Esophagus squamous epithelium (tissue), 5 donors: ENCODE data around the gene ANKS1B. TPM values are rescaled to one million over a fixed set of nuclear protein-coding genes. Genes with fewer than 3 reads are reported as not detected.

ENCODE experiments used
- DNase-seq: peaks from one replicate; lab custom pipeline; 2025; lab: John Stamatoyannopoulos, UW
- H3K27ac ChIP-seq, 4 donors: fragments of 200-600 bp; sonication (generic); one replicate each; pipeline ENCODE4 v1.5.1; 2016 to 2019; ENCODE audit warnings: mild to moderate bottlenecking in 1 of 4
- H3K27me3 ChIP-seq, 4 donors: fragments of 200-600 bp; sonication (generic); 1 replicate in 3 of 4; 2 replicates in 1 of 4; pipeline versions ENCODE4 v1.5.1 to v1.6.0; 2017 to 2021; ENCODE audit warnings: antibody characterized with exemption in 1 of 4
- H3K36me3 ChIP-seq, 3 donors: fragments of 200-600 bp; sonication (generic); one replicate each; pipeline ENCODE4 v1.5.1; 2016 to 2019
- H3K4me1 ChIP-seq, 3 donors: fragments of 200-600 bp; sonication (generic); one replicate each; pipeline ENCODE4 v1.5.1; 2017 to 2019
- H3K4me3 ChIP-seq, 4 donors: fragments of 200-600 bp; sonication (generic); 1 replicate in 3 of 4; 2 replicates in 1 of 4; pipeline ENCODE4 v1.5.1; 2016 to 2019; ENCODE audit warnings: mild to moderate bottlenecking in 2 of 4, moderate library complexity in 1 of 4
- H3K9me3 ChIP-seq, 3 donors: fragments of 200-600 bp; sonication (generic); one replicate each; pipeline ENCODE4 v1.5.1; 2016 to 2019
- CTCF ChIP-seq, 6 experiments: fragments of 450-650 bp in 4 of 6; fragments of 200-600 bp in 2 of 6; sonication (generic) in 2 of 6; IDR thresholded peaks; one replicate each; pipeline ENCODE4 v1.5.1; 2016 to 2019; ENCODE audit warnings: antibody characterized with exemption in 6 of 6, mild to moderate bottlenecking in 4 of 6, moderate library complexity in 4 of 6
- POLR2A ChIP-seq, 4 donors: fragments of 450-650 bp; IDR thresholded peaks; one replicate each; pipeline ENCODE4 v1.6.1; 2017; ENCODE audit warnings: antibody characterized with exemption in 4 of 4, mild to moderate bottlenecking in 4 of 4, moderate library complexity in 3 of 4
- WGBS, 2 donors: methylation state at CpG; one replicate each; pipeline ENCODE4 v1.1.5; 2018; 5-methylcytosine and 5-hydroxymethylcytosine counted together
- intact Hi-C: fragments of 100-400 bp; cut with DNase I; formaldehyde crosslinking; loops from one replicate; pipeline ENCODE4 v1.15.0; 2022
- total RNA-seq, 4 donors: library from RNA; depleted of rRNA; stranded (reverse); fragments of >200 nt; gene quantifications; one replicate each; pipeline ENCODE4 v1.1.0, GENCODE V29; 2016
- donor health status: DM: yes; HTN: yes; CAD: no.

ANKS1B gene
- total RNA-seq, 4 donors from 2014 or later = 1.6 to 15.8 (median 8.1) TPM

- H3K36me3 ChIP-seq = no peaks in the 10 kb centered on the region
- no peak overlapping the region for H3K4me3 ChIP-seq
- TF ChIP-seq POLR2A (IDR thresholded peaks at IDR 0.05) (no peak), CTCF (IDR thresholded peaks at IDR 0.05) (no peak)
- H3K27ac ChIP-seq = no peak overlapping the region
- DNase-seq = no peak
- no peaks in the 10 kb centered on the region for H3K4me1 ChIP-seq
- intact Hi-C loops = no loop called here
- WGBS, 2 donors = 85 to 93% methylated on average over 4 of the region's 4 CpGs
- H3K27me3 ChIP-seq = no peaks in the 10 kb centered on the region
- H3K9me3 ChIP-seq = no peaks in the 10 kb centered on the region
Measured at GRCh38 chr12:99176871-99177270, 807.9 kb downstream of the ANKS1B start.

- Histone ChIP-seq H3K27ac (no peak overlapping the region), H3K9me3 (no peaks in the 10 kb centered on the region), H3K27me3 (no peaks in the 10 kb centered on the region), H3K4me3 (no peak overlapping the region), H3K36me3 (no peaks in the 10 kb centered on the region), H3K4me1 (no peaks in the 10 kb centered on the region)
- WGBS, 2 donors = 66 to 70% methylated on average over 5 of the region's 5 CpGs
- intact Hi-C loops = no loop called here
- TF ChIP-seq CTCF (IDR thresholded peaks at IDR 0.05) (no peak), POLR2A (IDR thresholded peaks at IDR 0.05) (no peak)
- DNase-seq = no peak
Measured at GRCh38 chr12:99170461-99170860, 814.3 kb downstream of the ANKS1B start.

- H3K4me1 ChIP-seq = no peaks in the 10 kb centered on the region
- no peak overlapping the region for H3K27ac ChIP-seq
- H3K27me3 ChIP-seq = no peaks in the 10 kb centered on the region
- H3K4me3 ChIP-seq = no peak overlapping the region
- intact Hi-C loops = no loop called here
- TF ChIP-seq CTCF (IDR thresholded peaks at IDR 0.05) = no peak
- no peak for TF ChIP-seq POLR2A (IDR thresholded peaks at IDR 0.05)
- no peaks in the 10 kb centered on the region for H3K9me3 ChIP-seq
- WGBS, 2 donors = 52 to 78% methylated on average over 2 of the region's 2 CpGs
- no peaks in the 10 kb centered on the region for H3K36me3 ChIP-seq
- no peak for DNase-seq
Measured at GRCh38 chr12:99170037-99170436, 814.7 kb downstream of the ANKS1B start.

GRCh38 chr12:99157946-99158345, 826.8 kb downstream of the ANKS1B start:
- Histone ChIP-seq H3K27ac (no peak overlapping the region), H3K27me3 (no peaks in the 10 kb centered on the region), H3K4me3 (no peak overlapping the region), H3K4me1 (no peaks in the 10 kb centered on the region), H3K9me3 (peaks cover 0 to 5% (median 4%) of the 10 kb centered on the region in 3 donors), H3K36me3 (no peaks in the 10 kb centered on the region)
- no peak for TF ChIP-seq POLR2A (IDR thresholded peaks at IDR 0.05)
- no peak for DNase-seq
- WGBS, 2 donors = 83 to 90% methylated on average over 1 of the region's 1 CpG
- intact Hi-C loops = no loop called here

- WGBS, 2 donors = 38 to 40% methylated on average over 6 of the region's 6 CpGs
- no peak overlapping the region for H3K27ac ChIP-seq
- TF ChIP-seq POLR2A (IDR thresholded peaks at IDR 0.05) (no peak), CTCF (IDR thresholded peaks at IDR 0.05) (no peak)
- no peaks in the 10 kb centered on the region for H3K27me3 ChIP-seq
- no peaks in the 10 kb centered on the region for H3K36me3 ChIP-seq
- H3K4me3 ChIP-seq = no peak overlapping the region
- H3K9me3 ChIP-seq = peaks cover 0 to 5% (median 0%) of the 10 kb centered on the region in 3 donors
- no peaks in the 10 kb centered on the region for H3K4me1 ChIP-seq
- intact Hi-C loops = no loop called here
- no peak for DNase-seq
Measured at GRCh38 chr12:99154983-99155336, 829.8 kb downstream of the ANKS1B start.
